Left ventricle myocardium inferior (tissue), 1 donor: ENCODE data around the gene TMF1. TPM values are rescaled to one million over a fixed set of nuclear protein-coding genes. Genes with fewer than 3 reads are reported as not detected.

Experiments
- DNase-seq: peaks from one replicate; pipeline ENCODE4 v3.0.0-alpha.2; 2020
- H3K27ac ChIP-seq: fragments of 200-600 bp; replicated peaks from 2 replicates; pipeline ENCODE4 v1.8.0; 2021
- H3K27me3 ChIP-seq: fragments of 200-600 bp; 2 replicates; pipeline ENCODE4 v1.8.0; 2021; ENCODE audit warnings: low read depth
- H3K36me3 ChIP-seq: fragments of 200-600 bp; 2 replicates; pipeline ENCODE4 v1.8.0; 2021
- H3K4me1 ChIP-seq: fragments of 200-600 bp; 2 replicates; pipeline ENCODE4 v1.8.0; 2021
- H3K4me3 ChIP-seq: fragments of 200-600 bp; 2 replicates; pipeline ENCODE4 v1.8.0; 2021; ENCODE audit warnings: mild to moderate bottlenecking, moderate library complexity
- H3K9me3 ChIP-seq: fragments of 200-600 bp; replicated peaks from 2 replicates; pipeline ENCODE4 v1.8.0; 2021
- intact Hi-C: fragments of 100-400 bp; cut with micrococcal nuclease; formaldehyde crosslinking; loops from one replicate; pipeline ENCODE4 v1.11.0; 2022
- total RNA-seq: library from RNA; stranded (reverse); fragmentation: NEBNext Ultra II Directional; extraction: Animal tissue kit (Norgen Biotek cat#: 25700); gene quantifications from one replicate; pipeline ENCODE4 v1.2.1, GENCODE V29; 2021
- TF ChIP-seq, protein P1 (sequence below): fragments of 200-600 bp; IDR thresholded peaks from 2 replicates; pipeline ENCODE4 v1.8.0; 2021; ENCODE audit warnings: antibody characterized with exemption, mild to moderate bottlenecking, borderline replicate concordance
- donor health status: DM: no; HTN: yes; CAD: no; lungs with severe emphysema.

The TMF1 gene
- total RNA-seq, 1 donor from 2014 or later: 21.0 TPM

DNA sequence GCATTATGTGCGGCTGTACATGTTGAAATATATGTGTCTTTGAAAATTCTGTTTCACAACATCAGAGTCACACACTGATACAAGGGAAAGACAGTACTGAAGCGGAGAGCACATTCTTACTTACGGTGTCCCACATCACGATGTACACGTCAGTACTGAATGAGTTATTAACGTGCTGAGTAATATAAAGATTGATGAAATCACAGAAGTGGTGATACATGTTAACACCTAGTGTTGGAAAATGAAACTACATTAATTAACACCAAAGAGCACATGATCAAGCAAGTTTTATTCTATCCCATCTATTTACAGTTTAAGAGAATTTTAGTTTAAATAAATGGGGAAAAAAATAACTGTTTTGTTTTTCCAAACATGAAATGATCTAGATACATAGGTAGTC is 54.2 kb downstream of the TMF1 start:
- no peaks in the 10 kb centered on the region for H3K9me3 ChIP-seq
- no peak overlapping the region for H3K4me3 ChIP-seq
- no peaks in the 10 kb centered on the region for H3K27me3 ChIP-seq
- peaks cover 99% of the 10 kb centered on the region for H3K36me3 ChIP-seq
- peaks cover 18% of the 10 kb centered on the region for H3K4me1 ChIP-seq
- TF ChIP-seq, protein P1, sequence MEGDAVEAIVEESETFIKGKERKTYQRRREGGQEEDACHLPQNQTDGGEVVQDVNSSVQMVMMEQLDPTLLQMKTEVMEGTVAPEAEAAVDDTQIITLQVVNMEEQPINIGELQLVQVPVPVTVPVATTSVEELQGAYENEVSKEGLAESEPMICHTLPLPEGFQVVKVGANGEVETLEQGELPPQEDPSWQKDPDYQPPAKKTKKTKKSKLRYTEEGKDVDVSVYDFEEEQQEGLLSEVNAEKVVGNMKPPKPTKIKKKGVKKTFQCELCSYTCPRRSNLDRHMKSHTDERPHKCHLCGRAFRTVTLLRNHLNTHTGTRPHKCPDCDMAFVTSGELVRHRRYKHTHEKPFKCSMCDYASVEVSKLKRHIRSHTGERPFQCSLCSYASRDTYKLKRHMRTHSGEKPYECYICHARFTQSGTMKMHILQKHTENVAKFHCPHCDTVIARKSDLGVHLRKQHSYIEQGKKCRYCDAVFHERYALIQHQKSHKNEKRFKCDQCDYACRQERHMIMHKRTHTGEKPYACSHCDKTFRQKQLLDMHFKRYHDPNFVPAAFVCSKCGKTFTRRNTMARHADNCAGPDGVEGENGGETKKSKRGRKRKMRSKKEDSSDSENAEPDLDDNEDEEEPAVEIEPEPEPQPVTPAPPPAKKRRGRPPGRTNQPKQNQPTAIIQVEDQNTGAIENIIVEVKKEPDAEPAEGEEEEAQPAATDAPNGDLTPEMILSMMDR: no peak
- intact Hi-C loops: no loop called here
- no peak for DNase-seq
- H3K27ac ChIP-seq: no peak overlapping the region

DNA sequence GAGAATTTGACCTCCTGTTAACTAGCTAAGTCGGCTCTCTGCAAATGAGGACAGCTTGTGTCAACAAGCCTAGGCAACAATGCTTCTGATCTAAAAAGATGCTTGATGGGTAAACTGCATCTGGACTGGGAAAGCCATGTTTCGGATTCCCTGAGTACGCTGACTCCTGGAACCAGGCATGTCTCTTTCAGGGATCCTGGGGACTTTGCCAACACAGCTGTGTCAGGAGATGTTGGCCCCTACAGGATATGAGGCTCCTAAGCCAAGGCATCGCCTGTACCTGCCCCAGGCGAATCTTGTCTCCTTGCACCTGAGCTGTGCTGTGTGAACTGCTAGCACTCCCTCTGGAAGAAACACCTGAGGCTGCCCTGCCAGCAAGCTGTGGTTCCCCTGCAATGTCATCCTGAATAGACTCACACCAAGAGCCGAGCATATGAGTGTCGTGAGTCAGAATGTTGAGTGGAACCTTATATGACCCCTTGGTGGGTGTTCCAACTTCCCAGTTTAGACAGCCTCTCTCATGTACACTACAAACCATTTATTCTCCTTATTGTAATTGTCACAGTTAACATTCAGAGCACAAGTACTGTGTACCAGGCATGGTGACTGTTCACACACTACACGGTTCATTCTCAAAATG is 55.7 kb downstream of the TMF1 start:
- no peak for DNase-seq
- Histone ChIP-seq H3K27ac (no peak overlapping the region), H3K9me3 (no peaks in the 10 kb centered on the region), H3K36me3 (peaks cover 96% of the 10 kb centered on the region), H3K4me3 (no peak overlapping the region), H3K27me3 (no peaks in the 10 kb centered on the region), H3K4me1 (peaks cover 18% of the 10 kb centered on the region)
- TF ChIP-seq, protein P1: no peak
- intact Hi-C loops: no loop called here

DNA sequence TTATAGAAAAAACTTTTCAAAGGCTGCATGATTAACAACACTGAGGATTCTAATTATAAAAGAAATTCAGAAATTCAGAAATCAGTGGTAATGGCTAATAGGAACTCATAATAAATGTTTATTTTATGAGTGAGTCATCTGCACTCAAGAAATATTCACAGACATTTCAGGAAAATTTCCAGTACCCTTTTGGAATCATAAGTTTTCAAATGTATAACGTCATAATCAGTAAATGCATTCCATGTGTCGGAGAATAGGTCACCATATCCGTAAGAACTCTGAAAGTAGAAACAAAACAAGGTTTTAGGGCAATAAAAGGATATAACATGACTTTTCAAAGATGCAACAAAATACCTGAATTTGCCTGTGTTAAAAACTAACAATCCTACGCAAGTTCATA is 63.4 kb downstream of the TMF1 start:
- Histone ChIP-seq H3K27ac (no peak overlapping the region), H3K4me1 (no peaks in the 10 kb centered on the region), H3K36me3 (peaks cover 95% of the 10 kb centered on the region), H3K27me3 (no peaks in the 10 kb centered on the region), H3K4me3 (no peak overlapping the region), H3K9me3 (no peaks in the 10 kb centered on the region)
- TF ChIP-seq, protein P1: no peak
- intact Hi-C loops: no loop called here
- DNase-seq: no peak

DNA sequence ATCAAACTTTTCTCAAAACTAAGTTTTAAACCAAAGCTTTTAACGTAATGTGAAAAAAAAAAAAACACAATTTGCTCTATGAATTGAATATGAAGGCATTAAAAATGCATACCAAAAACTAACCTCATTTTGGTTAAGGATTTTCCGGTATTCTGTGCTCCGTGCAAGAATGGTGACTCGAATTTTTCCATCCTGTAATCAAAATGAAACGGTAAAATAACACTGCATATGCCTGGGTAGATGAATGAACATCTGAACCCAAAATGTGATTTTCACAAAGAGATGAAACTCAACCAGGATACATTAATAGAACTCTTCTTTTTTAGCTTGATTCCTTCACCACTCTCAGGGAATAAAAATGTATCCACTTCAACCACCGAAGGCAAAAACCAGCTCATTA is 64.8 kb downstream of the TMF1 start:
- Histone ChIP-seq H3K9me3 (no peaks in the 10 kb centered on the region), H3K27me3 (no peaks in the 10 kb centered on the region), H3K36me3 (peaks cover 95% of the 10 kb centered on the region), H3K4me1 (no peaks in the 10 kb centered on the region), H3K4me3 (no peak overlapping the region), H3K27ac (no peak overlapping the region)
- no peak for DNase-seq
- TF ChIP-seq, protein P1: no peak
- intact Hi-C loops: no loop called here

DNA sequence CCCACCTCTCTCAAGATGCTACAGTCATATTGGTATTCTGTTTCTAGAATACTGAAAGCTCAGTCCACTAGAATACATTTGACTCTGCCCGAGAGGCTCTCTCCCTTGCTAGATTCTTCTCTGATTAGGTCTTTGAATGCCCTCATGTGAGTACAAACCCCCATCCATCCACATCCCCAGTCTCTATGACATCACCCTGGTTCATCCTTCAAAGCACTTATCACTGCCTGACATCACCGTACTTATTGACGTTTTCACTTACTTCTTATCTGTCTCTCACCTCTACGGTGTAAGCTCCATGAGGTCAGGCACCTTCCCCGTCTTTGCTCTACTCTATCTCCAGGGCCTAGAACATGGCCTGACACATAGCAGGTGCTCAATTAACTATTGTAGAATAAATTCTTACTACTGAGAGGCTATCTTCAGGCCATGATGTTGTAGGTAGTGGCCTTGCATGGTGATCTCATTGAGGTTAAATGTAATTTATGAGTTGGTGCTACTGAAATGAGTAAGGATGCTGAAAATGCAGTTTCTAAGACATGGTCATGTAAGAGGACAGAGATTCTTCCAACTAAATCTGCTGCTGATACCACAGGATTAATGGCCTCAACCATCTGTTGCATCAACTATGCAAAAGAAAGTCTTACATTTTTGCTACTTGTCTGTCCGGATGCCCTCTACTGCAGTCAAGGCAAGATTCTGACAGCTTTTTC is 65.5 kb downstream of the TMF1 start:
- intact Hi-C loops: no loop called here
- Histone ChIP-seq H3K27me3 (no peaks in the 10 kb centered on the region), H3K36me3 (peaks cover 97% of the 10 kb centered on the region), H3K4me1 (no peaks in the 10 kb centered on the region), H3K4me3 (no peak overlapping the region), H3K9me3 (no peaks in the 10 kb centered on the region), H3K27ac (no peak overlapping the region)
- no peak for DNase-seq
- TF ChIP-seq, protein P1: no peak
